Brain microvascular endothelial cell (primary cell): ENCODE data around the gene NR2F1.
A peak's percentile ranks its signal among the peaks of the same experiment; 100 is the strongest.

Source experiments
- DNase-seq: peaks from one replicate; pipeline ENCODE4 v3.0.0-alpha.2; 2020
- H3K27ac ChIP-seq: fragments of 250-450 bp; sonication (Bioruptor Pico); 2 replicates; pipeline ENCODE4 v1.5.1; 2020; ENCODE audit warnings: mild to moderate bottlenecking, moderate library complexity
- H3K27me3 ChIP-seq: fragments of 250-450 bp; sonication (Bioruptor Pico); replicated peaks from 2 replicates; pipeline ENCODE4 v1.5.1; 2020; ENCODE audit warnings: mild to moderate bottlenecking
- H3K36me3 ChIP-seq: fragments of 250-450 bp; sonication (Bioruptor Pico); replicated peaks from 2 replicates; pipeline ENCODE4 v1.5.1; 2020; ENCODE audit warnings: mild to moderate bottlenecking
- H3K4me3 ChIP-seq: 2 replicates; pipeline ENCODE4 v1.5.1; 2011; ENCODE audit warnings: low read depth, mild to moderate bottlenecking, control low read depth, low read length, moderate library complexity
- in situ Hi-C: cut with HindIII; loops from 2 replicates; pipeline ENCODE4 v1.10.0; 2017; ENCODE audit warnings: low sequenced_read_pairs, low pct_ligation_motif_present
- TF ChIP-seq, protein P1 (sequence below): IDR thresholded peaks from 2 replicates; pipeline ENCODE4 v1.5.1; 2011; ENCODE audit warnings: low read depth, mild to moderate bottlenecking, moderate library complexity, low read length, control low read depth, inconsistent platforms; ENCODE audit errors: missing control alignments

The NR2F1 gene

DNA sequence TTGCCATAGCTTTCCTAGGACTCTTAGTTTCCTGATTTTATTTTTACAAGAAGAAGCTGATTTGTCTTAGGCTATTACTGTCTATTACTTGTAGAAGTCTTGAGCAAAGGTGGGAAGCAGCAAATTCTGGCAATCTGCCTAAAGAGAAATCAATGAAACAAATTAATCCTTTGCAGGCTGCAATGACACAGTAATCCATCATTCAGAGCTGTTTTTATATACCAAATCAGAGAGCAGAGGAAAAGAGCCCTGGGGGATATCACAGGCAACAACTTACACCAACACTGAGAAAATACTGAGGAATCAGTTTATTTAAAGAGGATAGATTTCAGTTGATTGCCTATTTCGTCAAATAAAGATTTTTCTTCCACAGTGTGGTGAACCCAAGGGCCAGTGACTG, 15.6 kb upstream of the NR2F1 start:
- DNase-seq: no peak
- H3K36me3 ChIP-seq: peaks cover 10% of the 10 kb centered on the region
- TF ChIP-seq, protein P1, sequence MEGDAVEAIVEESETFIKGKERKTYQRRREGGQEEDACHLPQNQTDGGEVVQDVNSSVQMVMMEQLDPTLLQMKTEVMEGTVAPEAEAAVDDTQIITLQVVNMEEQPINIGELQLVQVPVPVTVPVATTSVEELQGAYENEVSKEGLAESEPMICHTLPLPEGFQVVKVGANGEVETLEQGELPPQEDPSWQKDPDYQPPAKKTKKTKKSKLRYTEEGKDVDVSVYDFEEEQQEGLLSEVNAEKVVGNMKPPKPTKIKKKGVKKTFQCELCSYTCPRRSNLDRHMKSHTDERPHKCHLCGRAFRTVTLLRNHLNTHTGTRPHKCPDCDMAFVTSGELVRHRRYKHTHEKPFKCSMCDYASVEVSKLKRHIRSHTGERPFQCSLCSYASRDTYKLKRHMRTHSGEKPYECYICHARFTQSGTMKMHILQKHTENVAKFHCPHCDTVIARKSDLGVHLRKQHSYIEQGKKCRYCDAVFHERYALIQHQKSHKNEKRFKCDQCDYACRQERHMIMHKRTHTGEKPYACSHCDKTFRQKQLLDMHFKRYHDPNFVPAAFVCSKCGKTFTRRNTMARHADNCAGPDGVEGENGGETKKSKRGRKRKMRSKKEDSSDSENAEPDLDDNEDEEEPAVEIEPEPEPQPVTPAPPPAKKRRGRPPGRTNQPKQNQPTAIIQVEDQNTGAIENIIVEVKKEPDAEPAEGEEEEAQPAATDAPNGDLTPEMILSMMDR: no peak
- H3K27me3 ChIP-seq: no peaks in the 10 kb centered on the region
- H3K4me3 ChIP-seq: no peak overlapping the region
- in situ Hi-C loops: no loop called here
- H3K27ac ChIP-seq: no peak overlapping the region

DNA sequence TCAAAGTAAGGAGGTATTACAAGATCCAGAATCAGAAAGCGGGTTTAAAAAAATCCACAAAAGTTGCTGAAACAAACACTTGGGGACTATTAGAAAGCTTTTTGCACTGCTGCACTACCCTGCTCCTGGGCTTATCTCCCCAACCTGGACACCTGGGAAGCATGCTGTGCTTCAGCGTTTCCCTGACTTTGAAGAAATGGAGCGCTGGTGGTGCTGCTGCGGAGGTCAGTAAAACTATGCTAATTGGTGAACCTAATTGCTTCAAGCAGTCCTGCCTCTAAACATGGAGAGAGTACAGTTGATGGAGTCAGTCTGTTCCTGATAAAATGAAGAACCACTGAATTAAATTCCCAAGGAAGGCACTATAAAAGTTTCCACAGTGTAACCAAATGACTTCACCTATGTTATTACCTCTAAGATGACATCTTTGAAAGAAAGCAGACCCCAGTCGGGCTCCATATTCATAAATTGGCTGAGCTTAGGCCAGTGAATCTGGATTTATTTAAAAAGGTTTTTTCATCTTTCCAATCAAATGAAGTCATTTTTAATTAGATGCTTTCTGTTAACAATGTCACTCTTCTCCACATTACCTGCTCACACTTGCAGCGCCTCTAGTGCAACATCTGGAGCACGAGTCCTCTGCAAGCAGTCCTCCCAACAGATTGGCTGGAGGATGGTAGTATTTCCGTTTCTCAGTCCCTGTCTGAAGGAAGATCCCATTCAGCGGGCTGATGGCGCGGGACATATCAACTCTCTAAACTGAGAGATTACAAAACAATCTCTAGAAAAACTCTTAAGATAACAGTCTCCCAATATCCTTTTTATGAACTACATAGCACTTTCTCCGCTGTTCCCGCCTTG, 13.5 kb upstream of the NR2F1 start:
- H3K27ac ChIP-seq: no peak overlapping the region
- TF ChIP-seq, protein P1: no peak
- H3K4me3 ChIP-seq: no peak overlapping the region
- in situ Hi-C loops: no loop called here
- no peak for DNase-seq
- H3K36me3 ChIP-seq: peaks cover 17% of the 10 kb centered on the region
- H3K27me3 ChIP-seq: no peaks in the 10 kb centered on the region

DNA sequence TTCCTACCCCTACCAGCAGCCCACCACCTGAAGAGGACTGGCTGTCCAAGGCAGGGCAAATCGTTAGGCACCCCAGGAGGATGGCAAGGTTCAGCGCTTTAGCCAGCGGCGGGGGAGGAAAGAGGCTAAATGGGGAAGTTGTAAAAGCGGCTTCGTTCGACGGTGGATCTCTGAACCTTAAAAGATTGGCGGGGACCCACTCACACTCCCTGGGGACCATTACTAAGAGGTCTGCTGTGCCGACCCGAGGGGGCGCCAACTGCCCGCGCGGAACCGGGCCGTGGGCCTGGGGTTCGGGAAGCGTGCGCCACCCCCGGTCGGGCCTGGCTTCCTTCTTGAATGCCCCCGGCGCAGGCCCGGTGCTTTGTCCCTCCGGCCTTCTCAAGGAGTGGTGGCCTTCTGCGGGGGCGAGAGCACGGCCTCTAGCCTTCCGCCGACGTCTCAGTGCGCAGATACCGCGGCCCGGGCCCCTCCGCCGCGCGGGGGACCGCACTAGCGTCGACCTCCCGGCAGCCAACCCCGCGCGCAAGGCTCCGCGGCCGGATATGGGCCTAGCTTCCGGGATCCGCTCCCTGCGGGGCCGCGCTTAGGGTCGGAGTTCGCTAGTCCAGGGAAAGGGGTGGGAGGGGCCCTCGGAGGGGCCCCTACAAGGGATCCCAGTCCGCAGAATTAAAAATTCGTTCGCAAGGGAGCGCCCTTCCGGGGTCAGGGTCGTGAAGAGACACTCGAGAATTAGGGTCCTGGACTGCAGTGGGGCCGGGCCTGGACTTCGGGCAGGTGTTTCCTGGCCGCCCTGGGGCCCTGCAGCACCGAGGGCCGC, 12.5 kb upstream of the NR2F1 start:
- H3K27ac ChIP-seq: peak overlapping the region; percentile 17
- H3K27me3 ChIP-seq: no peaks in the 10 kb centered on the region
- DNase-seq: no peak
- in situ Hi-C loops: no loop called here
- peaks cover 17% of the 10 kb centered on the region for H3K36me3 ChIP-seq
- no peak overlapping the region for H3K4me3 ChIP-seq
- TF ChIP-seq, protein P1: no peak

DNA sequence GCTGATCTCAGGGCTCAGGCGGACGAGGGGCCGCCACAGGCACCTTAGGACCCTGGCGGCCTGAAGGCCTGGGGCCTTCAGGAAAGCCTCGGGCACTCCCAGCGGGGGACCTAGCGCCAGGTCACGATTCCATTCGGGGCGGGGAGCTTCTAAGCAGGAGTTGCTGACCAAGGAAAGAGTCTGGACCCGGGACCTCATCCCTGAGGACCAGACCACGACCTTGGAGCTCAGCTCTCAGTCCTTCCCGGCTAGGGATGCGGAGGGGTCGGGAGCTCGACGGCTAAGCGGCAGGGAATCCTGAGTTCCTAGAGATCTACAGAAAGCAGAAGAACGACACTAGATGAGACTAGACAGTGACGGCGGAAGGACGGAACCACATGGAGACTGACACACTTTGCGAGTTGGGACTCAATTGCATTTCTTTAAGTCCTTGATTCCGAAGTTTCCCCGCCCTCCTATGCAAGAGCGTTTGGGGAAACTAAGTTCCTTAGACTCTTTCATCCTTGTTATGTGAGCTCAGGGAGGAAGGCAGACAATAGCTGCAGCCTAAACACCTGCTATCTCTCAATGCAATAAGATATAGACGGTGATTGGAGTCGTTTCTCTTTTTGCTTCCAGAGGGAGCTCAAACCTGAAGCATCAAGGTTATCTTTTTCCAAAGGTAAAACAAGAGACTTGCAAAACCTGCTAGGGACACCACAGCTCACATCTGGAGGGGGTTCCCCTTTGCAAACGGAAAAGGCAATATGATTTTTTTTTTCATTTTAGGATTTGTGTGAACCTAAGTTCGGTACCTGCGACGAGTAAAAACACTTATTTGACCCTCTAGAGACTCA, 11.7 kb upstream of the NR2F1 start:
- TF ChIP-seq, protein P1: no peak
- no peak overlapping the region for H3K4me3 ChIP-seq
- no peaks in the 10 kb centered on the region for H3K27me3 ChIP-seq
- no peak overlapping the region for H3K27ac ChIP-seq
- peaks cover 17% of the 10 kb centered on the region for H3K36me3 ChIP-seq
- in situ Hi-C loops: no loop called here
- no peak for DNase-seq

DNA sequence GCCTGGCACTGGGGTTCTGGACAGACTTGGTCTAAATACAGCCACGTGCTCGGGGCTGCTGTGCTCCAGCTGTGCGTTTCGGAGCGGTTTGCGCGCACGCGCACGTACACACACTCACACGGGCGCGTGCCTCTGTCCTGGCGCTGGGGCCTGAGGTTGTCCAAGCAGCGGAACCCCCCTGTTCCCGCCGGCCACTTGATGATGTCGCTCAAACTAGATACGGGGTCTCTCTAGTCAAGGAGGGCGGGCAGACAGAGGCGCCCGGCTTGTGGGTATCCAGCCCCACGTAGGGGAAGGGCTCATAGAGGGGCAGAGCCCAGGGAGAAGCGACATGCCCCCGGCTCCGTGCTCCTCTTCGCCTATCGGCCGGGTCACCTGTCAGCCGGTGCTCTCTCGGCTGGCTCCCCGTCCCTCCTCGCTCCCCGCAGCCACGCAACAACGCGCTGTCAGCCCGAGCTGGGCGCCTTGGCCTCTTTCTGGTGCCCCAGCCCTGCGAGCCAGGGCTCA, 10.9 kb upstream of the NR2F1 start:
- TF ChIP-seq, protein P1: no peak
- peaks cover 17% of the 10 kb centered on the region for H3K36me3 ChIP-seq
- no peaks in the 10 kb centered on the region for H3K27me3 ChIP-seq
- peak overlapping the region; percentile 41 for H3K4me3 ChIP-seq
- no peak for DNase-seq
- in situ Hi-C loops: no loop called here
- H3K27ac ChIP-seq: peak overlapping the region; percentile 5
